Right renal cortex interstitium (tissue), 3 donors: ENCODE measurements around the gene P2RY11. TPM values are rescaled to one million over a fixed set of nuclear protein-coding genes. Genes with fewer than 3 reads are reported as not detected.

Experiments
- DNase-seq, 3 donors: peaks; one replicate each; pipeline ENCODE4 v3.0.0-alpha.2; 2013; ENCODE audit warnings: low read depth in 3 of 3, low spot score in 2 of 3
- polyA plus RNA-seq, 3 donors: library from polyadenylated mRNA; unstranded; fragments of 120-200 nt; gene quantifications; one replicate each; pipeline ENCODE4 v1.2.1, GENCODE V29; 2013; ENCODE audit not compliant: insufficient read length in 3 of 3

P2RY11 gene
- polyA plus RNA-seq, 3 donors, result 8.9 to 11.6 (median 10.5) TPM

DNA sequence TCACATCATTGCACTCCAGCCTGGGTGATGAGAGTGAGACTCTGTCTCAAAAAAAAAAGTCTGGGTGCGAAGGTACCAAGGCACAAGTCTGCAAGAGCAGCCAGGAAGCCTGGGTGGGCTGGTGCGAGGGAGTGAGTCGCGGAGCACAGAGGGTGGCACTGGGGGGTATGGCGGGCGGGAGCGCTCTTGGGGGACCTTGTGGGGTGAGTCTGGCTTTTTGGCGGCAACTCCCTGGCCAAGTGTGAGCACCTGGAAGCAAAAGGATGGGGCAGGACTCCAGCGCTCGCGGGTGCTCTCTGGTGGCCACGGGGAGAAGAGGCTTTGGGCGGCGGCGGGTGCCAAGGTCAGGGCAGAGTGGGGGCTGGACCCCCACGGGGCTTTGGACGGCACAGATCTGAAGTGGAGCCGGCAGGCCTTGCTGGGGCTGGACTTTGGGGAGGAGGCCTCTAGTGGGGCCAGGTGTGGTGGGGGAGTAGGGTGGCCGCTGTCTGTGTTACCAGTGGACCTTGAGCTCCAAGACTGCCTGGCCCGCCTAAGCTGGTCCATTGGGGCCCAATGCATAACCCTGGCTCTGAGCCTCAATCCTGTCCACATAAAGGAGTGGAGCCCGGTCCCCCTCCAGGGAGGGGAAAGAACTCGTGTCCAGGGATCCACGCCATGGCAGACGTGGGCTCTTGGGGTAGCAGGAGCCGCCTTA, 1.6 kb downstream of the P2RY11 start:
- no peak for DNase-seq

DNA sequence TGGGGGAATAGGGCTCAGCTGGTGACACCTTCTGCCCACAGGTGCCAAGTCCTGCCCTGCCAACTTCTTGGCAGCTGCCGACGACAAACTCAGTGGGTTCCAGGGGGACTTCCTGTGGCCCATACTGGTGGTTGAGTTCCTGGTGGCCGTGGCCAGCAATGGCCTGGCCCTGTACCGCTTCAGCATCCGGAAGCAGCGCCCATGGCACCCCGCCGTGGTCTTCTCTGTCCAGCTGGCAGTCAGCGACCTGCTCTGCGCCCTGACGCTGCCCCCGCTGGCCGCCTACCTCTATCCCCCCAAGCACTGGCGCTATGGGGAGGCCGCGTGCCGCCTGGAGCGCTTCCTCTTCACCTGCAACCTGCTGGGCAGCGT, 2.1 kb downstream of the P2RY11 start:
- DNase-seq, result no peak

DNA sequence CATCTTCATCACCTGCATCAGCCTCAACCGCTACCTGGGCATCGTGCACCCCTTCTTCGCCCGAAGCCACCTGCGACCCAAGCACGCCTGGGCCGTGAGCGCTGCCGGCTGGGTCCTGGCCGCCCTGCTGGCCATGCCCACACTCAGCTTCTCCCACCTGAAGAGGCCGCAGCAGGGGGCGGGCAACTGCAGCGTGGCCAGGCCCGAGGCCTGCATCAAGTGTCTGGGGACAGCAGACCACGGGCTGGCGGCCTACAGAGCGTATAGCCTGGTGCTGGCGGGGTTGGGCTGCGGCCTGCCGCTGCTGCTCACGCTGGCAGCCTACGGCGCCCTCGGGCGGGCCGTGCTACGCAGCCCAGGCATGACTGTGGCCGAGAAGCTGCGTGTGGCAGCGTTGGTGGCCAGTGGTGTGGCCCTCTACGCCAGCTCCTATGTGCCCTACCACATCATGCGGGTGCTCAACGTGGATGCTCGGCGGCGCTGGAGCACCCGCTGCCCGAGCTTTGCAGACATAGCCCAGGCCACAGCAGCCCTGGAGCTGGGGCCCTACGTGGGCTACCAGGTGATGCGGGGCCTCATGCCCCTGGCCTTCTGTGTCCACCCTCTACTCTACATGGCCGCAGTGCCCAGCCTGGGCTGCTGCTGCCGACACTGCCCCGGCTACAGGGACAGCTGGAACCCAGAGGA, 2.6 kb downstream of the P2RY11 start:
- no peak for DNase-seq

DNA sequence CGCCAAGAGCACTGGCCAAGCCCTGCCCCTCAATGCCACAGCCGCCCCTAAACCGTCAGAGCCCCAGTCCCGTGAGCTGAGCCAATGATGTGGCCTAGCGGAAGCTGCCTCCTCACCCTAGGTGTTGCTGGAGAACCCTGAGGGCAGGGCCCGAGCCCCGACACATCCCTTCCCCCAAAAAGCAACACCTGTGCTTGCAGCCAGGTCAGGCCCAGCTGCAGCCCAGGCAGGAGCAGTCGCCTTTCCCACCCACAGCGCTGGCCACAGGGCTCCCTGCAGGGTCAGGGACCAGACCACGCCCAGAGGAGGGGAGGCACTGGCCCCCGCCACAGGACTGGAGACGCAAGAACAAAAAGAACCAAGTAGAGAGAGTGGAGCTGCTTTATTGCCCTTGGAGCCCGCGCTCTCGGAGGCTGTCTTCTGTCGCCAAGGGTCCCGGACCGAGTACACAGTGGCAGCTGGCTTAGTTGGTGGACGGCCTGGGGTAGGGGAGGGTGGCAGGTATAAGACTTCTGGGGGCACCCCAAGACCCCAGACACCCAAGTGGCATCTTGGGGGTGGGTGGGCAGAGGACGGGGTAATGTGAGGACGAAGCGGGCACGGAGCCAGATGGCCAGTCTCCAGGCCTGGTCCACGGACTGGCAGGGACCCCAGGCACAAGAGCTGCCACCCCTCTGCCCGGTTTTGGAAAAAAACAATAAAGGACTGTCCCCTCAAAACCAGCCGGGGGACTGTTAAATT, 3.3 kb downstream of the P2RY11 start:
- no peak for DNase-seq

DNA sequence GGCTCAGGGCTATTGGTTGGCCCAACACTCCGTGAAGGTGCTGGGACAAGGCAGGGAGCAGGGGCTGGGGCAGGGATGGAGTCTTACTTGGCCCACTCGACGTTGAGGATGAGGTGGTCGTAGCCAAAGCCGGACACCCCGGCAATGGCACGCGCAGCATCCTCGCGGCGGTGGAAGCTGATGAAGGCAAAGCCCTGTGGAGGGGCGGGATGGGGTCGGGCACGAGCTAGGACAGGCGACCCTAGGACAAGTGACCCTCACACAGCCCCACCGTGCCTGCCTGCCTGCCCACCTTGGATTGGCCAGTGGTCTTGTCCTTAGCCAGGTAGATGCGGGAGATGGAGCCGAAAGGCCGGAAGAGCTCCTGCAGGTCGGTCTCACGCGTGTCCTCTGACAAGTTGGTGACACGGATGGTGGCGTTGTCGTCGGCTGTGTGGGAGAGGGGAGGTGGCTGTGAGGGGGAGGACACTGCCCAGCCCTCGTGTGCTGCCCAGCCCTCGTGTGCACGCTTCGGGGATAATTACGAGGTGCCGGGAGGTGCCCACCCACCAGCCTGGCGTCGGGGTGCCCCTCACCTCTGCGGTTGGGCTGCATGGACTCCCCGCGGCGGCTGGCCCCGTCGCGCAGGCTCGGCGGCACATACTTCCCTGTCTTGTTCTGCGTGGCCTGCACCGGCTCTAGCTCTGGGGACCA, 4.0 kb downstream of the P2RY11 start:
- no peak for DNase-seq

GRCh38 chr19:10116085-10116865, 4.8 kb downstream of the P2RY11 start:
- no peak for DNase-seq

GRCh38 chr19:10116866-10117616, 5.5 kb downstream of the P2RY11 start:
- DNase-seq, result no peak

DNA sequence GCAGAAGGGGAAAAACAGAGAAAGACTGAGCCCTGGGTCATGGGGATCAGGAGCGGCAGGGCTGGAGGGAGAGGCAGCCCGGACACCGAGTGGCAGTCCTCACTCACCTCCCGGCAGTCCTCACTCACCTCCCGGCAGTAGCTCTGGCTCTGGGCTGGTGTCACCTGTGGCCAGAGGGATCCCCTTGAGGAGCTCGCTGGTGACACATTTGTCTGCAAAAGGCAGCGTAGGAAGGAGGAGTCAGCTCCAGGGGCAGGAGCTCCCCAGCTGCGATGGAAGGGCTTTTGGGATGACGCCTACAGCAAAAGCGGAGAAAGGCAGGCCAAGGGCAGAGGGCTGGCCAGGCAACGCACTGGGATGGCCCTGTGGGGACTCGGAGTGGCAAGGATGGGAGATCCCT, 7.5 kb downstream of the P2RY11 start:
- DNase-seq, result no peak

DNA sequence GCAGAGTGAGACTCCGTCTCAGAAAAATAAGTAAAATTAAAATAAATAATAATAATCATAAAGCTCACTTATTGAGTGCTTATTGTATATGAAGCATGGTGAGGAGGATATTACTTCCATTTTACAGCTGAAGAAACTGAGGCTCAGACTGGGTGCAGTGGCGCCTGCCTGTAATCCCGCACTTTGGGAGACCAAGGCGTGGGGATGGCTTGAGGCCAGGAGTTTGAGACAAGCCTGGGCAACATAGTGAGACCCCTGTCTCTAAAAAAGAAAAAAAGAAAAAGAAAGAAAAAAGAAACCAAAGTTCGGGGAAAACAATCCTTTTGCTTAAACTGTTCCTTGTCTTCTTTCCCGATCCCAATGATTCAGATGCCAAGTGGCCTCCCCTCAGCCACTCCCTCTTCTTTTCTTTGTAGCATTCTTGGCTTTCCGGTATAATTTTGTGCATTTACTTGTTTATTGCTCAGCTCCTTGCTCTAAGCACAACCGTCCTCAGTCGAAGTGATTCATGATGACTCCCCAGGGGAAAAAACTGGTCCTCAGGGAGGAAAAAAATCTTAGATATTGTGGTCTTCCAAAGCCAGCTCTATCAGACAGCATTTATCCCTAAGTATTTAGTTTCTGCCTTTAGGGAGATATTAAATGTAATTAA, 9.2 kb downstream of the P2RY11 start:
- DNase-seq, result no peak

DNA sequence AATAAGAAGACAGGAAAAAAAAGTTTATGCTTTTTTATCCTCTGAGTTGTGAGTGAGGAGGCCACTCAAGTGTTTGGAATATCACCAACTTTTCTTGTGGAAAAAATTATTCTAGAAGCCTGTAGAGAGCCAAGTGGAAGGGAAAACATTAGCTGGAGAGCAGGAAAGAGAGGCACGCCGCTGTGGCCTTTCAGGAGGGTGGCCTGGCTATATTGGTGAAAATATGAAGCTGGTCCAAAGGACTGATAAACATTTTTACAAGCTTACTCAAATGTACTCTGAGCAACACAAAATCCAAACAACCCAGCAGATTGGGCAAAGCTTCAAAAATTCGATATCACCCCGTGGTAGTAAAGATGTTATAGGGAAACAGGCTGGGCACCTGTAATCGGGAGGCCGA, 10.6 kb downstream of the P2RY11 start:
- no peak for DNase-seq

DNA sequence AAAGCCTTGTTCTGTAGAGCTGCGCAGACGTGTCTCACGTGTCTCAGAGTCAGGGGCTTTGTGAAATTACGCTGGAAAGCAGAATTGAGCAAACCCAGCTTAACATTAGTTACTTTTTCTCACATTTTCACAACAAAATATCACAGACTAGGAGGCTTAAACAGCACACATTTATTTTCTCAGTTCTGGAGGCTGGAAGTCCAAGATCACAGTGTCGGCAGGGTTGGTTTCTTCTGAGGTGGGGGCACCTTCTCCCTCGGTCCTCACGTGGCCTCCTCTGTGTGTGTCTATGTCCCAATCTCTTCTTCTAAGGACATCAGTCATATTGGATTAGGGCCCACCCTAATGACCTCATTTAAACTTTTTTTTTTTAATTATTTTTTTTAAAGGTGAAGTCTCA, 12.9 kb downstream of the P2RY11 start:
- no peak for DNase-seq

DNA sequence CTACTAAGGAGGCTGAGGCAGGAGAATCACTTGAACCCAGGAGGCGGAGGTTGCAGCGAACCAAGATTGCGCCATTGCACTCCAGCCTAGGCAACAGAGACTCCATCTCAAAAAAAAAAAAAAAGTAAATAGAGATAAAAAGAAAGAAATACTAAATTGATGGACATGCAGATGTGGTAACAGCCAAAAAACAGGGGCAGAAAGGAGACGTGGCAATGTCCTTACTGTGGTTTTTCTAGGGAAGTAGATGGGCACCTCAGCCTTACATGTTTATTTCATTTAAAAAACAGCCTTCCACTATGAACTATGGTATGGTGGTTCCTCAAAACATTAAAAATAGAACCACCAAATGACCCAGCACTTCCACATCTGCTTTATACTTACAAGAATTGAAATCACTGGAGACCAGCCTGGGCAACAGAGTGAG, 14.7 kb downstream of the P2RY11 start:
- no peak for DNase-seq

- DNase-seq, result no peak
Observed at GRCh38 chr19:10132905-10133304, 21.4 kb downstream of the P2RY11 start.

- no peak for DNase-seq
Observed at GRCh38 chr19:10133596-10133995, 22.1 kb downstream of the P2RY11 start.

DNA sequence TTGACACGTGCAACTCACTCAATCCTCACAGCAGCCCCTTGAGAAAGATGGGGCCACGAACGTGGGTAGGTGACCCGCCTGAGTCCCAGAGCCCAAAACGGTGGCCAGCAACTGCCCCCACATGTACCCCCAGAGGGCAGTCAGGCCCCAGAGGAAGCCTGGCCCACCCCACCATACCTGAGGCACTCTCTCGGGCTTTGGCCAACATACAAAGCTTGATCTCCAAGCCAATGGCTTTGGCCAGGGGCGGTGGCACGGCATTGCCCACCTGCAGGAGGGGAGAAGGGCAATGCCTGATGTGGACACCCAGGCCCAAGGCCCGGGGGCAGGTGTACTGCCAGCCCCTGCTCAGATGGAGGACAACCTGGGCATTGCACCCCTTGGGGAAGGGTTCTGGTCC, 22.5 kb downstream of the P2RY11 start:
- DNase-seq, result no peak

GRCh38 chr19:10135551-10136334, 24.2 kb downstream of the P2RY11 start:
- no peak for DNase-seq

- DNase-seq, result no peak
Observed at GRCh38 chr19:10136936-10137335, 25.4 kb downstream of the P2RY11 start.
